HG02610 (cell line): ENCODE measurements around the gene TFAM.

Experiments used
- ATAC-seq: cut with Tn5 transposase; IDR thresholded peaks from one replicate; pipeline ENCODE4 v1.9.1; 2021; ENCODE audit warnings: mild to moderate bottlenecking, moderate library complexity; ENCODE audit not compliant: unreplicated experiment

The TFAM gene

DNA sequence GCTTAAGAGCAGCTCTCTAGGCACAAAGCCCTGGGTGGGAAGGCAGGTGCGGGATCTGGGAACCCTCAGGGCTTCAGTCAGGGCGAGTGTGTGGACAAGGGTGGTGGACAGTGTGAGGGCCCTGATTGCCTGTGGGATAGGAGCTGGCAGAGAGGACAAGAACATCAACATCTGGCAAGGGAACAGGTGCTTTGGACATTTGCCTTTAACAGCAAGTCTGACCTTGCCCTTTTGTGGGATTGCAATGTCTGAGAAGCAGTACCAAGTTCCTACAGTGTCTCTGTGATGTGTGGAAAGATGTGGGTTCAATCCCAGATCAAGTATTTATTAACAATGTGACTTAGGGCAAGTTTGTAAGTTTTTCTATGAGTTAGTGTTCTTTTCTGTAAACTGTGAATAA lies 46.7 kb downstream of the TFAM start:
- ATAC-seq = no peak

DNA sequence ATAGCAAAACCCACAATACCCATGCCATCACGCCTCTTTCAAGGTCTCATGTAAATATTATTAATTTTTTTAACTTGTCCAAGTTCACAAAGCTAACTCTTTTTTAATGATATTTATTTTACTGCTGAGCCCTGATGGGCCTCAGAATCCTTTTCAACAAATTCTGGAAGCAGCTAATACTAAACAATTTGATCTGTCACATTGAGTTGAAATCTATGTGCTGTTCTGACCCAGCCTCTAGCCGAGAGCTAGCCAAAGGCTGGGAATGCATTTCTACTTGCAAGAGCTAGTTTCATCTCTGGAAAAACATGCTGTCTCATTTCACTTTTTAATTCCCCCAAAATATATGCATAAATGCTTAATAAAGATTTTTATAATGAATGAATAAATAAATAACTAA lies 47.9 kb downstream of the TFAM start:
- ATAC-seq = no peak

DNA sequence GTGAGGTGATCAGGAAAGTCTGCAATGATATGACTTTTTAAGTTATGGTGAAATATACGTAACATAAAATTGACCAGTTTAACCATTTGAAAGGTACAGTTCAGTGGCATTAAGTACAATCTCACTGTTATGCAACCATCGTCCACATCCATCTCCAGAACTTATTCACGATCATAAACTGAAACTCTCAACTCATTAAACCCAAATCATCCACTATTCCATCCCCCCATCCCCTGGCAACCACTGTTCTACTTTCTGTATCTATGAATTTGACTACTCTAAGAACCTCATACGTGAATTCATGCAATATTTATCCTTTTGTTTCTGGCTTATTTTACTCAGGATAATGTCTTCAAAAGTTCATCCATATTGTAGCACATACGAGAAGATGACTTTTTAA lies 48.4 kb downstream of the TFAM start:
- no peak for ATAC-seq

DNA sequence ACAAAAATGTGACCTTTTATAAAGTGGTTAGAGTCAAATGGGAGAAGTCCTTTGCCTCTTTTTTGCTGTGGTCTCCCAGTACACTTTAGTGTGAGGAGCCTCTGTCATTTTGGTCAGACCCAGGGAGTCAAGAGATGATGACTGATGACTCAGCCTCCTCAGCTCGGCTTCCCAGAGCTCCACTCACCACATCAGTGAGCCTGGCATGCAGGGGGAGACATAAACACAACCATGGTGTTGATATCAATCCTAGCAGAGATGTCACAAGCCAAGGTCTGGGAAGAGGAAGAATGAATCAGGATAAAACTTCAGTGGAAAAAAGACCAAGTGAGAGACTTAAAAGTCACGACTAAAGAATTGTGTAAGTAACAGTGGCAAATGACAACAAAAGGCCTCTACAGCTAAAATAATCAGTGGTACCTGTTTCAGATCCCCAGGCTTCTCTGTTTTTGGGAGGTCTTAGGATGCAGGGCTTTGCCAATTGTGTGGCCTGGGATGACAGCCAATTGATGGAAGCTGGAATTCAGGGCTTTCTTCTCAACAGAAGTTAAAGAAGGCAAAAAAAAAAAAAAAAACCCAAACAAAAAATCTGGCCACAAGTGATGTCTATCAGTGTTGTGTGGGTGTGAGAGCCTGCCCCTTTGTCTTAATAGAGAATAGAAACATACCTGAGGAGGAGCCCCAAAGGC lies 50.2 kb downstream of the TFAM start:
- no peak for ATAC-seq

DNA sequence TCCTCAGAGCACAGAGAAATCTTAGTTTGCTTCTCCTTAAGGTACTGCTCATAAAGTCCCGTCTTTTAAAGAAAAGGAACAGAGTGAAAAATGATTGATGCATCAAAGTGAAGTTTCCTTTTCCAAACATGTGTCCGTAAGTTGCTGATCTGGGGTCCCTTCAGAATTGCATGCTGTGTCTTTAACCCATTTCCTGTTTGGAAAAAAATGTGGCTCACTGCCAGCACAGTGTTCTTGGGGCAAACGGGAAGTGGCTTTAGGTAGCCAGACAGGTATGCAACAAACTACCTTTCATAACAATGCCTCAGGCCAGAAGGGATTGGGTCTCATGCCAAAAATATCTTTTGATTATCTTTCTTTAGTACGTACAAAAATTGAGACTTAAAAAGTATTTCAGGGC lies 50.9 kb downstream of the TFAM start:
- no peak for ATAC-seq

DNA sequence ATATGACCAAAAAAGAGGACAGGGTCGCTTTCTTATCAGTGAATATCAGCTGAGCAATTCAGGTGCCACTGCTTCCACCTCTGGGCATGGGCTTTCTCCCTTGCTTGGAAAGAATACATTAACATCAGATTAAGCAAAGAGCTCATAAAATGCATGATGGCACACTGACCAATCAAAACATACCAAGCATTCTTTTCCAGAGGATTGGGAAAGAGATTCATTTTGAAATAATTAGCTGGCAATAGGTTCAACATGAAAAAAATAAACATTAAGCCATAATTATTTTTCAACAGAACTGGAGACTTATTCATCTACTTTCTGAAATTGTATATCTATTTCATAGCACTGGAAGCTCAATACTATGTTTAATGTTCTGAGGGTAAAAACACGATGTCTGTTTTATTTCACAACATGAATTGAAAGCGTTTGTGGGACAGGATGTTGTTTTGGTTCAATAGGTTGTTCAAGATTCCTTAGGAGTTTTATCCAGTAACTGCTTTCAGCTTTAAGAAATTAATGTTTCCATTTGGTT lies 53.2 kb downstream of the TFAM start:
- ATAC-seq = no peak

DNA sequence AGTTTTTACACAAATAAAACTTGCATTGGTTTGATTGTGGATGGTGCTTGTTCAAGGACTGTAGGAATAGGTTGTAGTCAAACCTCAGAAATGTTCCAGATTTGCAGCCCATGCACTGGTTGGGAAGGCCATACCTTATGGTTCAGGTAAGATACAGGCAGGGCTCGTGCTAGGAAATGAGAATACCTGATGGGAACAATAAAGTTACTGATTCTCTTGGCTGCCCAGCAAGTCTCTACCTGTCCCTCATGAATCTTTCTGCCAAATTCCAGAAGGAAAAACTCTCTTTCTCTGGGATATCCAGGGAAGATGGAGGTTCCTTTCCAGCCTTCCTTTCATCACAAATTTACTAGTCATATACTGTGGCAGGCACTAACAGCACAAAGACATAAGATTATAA lies 53.8 kb downstream of the TFAM start:
- ATAC-seq = no peak

DNA sequence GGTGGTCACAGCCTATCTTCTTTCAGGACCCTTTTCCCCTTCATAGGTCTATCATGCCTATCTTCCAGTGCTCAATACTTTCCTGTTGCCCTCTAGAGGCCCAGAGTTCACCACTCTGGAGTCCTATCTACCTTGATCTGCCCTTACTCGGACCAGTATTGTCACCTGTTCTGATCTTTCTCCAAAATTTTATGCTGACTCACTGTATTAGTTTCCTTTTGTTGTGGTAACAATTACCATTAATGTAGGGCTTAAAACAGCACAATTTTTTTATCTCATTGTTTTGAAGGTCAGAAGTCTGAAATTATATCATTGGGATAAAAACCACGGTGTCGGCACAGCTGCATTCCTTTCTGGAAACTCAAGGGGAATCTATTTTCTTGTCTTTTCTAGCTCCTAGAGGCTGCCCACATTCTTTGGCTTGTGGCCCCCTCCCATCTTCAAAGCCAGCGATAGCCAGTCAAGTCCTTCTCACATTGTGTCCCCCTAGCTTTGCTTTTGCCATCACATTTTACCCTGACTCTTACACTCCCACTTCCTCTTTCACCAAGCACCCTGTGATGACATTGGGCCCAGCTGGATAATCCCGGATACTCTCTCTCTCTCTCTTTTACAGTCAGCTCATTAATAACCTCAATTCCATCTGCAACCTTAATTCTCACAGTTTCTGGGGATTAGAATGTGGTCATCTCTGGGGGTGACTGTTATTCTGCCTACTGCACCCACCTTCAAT lies 54.6 kb downstream of the TFAM start:
- no peak for ATAC-seq

DNA sequence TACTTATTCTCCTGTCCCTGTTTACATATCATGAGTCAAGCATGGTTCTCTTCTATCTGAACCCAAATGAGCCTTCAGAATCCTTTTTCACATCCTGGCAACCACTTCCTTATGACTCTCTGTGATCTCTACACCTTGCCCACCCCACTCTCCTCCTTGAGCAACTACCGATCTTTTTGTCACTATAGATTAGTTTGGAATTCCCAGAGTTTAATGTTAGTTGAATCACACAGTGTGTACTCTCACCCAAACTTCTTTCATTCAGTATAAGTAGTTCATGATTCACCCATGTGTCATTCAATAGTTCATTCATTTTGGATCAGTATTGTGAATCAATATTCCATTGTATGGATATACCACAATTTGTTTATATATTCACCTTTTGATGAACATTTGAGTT lies 55.3 kb downstream of the TFAM start:
- ATAC-seq = no peak

DNA sequence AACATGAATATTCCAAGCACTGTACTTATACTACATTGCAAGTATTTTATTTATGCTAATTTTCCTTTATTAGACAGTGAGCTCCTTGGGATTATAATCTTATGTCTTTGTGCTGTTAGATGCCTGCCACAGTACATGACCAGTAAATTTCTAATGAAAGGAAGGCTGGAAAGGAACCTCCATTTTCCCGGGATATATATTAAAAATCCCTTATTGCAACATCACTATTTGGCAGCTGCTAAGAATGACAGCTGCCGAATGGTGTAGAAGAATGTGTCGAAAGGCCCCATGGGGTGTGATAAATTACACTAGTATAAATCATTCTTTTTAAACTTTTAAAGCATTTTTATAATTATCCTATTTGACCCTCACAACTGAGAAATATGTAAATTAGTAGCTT lies 59.1 kb downstream of the TFAM start:
- ATAC-seq = no peak

DNA sequence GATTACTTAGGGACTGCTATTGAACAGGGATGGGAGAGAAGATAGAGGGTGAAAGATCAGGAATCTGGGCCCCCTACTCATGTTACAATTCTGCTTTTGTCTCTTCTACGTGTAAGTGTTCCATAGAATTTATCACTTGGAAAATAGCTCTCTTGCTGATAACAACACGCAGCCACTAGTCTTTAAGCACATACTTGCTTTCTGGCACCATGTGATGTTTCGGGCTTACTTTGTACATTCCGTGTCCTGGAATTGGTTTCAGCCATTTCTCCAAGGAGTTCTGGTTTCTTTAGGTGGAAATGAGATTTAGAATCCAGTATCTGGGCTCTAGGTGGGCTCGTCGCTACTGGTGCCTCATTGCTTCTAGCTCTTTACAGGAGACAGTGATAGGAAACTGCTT lies 59.7 kb downstream of the TFAM start:
- ATAC-seq = no peak

DNA sequence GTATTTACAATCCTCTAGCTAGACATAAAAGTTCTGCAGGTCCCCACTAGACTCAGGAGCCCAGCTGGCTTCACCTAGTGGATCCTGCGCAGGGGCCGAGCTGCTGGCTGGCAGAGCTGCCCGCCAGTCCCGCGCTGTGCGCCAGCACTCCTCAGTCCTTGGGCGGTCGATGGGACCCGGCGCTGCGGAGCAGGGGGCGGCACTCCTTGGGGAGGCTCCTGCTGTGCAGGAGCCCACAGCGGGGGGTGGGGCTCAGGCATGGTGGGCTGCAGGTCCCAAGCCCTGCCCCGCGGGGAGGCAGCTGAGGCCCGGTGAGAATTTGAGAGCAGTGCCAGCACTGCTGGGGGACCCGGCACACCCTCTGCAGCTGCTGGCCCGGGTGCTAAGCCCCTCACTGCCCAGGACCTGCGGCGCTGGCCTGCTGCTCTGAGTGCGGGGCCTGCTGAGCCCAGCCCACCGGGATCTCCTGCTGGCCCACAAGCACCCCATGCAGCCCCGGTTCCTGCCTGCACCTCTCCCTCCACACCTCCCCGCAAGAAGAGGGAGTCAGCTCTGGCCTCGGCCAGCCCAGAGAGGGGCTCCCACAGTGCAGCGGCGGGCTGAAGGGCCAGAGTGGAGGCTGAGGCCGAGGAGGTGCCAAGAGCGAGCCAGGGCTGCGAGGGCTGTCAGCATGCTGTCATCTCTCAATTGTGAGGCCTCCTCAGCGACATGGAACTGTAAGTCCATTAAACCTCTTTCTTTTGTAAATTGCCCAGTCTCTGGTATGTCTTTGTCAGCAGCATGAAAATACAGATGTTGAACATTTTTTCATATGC lies 63.1 kb downstream of the TFAM start:
- no peak for ATAC-seq
